ENCODE data around the gene RGS8. TPM values are rescaled to one million over a fixed set of nuclear protein-coding genes. Genes with fewer than 3 reads are reported as not detected.

RGS8 gene
- polyA plus RNA-seq, 2 donors = not detected

- Histone ChIP-seq H3K9me3 (ENCODE audit: control insufficient read depth in 2 of 2, insufficient read depth in 1 of 2, low read depth in 1 of 2, low read length in 1 of 2) (no peaks in the 10 kb centered on the region), H3K27ac (ENCODE audit: low read depth in 2 of 2, low read length in 1 of 2) (no peak overlapping the region), H3K4me1 (ENCODE audit: control insufficient read depth in 2 of 2, insufficient read depth in 2 of 2, low read length in 1 of 2) (peaks cover 4 to 5% of the 10 kb centered on the region in 2 donors), H3K27me3 (ENCODE audit: control insufficient read depth in 1 of 2, insufficient read depth in 2 of 2, low read length in 2 of 2) (no peaks in the 10 kb centered on the region), H3K36me3 (ENCODE audit: control insufficient read depth in 2 of 2, insufficient read depth in 2 of 2, low read length in 1 of 2) (no peaks in the 10 kb centered on the region), H3K4me3 (ENCODE audit: low read depth in 1 of 2, low read length in 2 of 2) (no peak overlapping the region)
- 60 to 64% methylated on average over 4 of the region's 4 CpGs for WGBS, 2 donors
These were observed 8.1 kb downstream of the RGS8 start for GRCh38 chr1:182676274-182676673.

DNA sequence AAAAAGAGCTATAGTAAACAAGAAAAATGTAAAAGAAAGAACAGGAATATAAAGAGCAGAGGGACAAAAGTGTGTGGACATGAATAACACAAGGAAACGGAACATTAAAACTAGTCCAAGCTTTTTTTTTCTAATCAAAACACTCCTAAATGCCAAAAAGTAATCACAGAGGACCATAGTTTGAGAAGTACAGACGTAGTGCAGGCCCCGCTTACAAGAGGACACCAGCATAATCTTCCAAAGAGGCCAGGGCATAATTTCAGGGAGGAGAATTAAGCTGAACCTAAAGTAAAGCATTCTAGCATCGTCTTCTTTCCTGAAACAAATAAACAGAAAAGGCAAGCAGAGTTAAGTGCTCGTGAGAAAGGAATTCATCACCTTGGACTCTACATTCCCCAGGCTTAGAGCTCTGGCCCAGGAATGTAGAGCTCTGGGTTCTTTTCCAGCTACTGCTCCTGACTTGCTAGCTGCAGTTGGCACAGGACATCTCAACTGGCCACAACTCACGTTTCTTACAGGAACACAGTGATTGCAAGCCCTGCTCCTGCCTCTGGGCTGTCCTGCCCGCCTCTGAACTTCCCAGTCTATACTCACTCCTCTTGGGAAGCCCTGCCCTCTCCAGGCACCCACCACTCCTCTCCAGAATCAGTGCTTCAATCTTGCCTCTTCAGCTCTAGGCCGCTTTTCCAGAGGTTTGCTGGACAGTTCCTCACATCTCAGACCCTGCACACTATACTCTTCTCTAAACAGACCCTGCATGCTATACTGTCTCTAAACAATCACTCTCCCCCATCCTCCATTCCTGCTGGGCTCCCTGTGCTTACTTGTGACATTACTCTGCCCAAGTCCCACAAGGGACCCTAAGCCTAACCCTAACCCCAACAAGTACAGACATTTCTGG lies 9.8 kb downstream of the RGS8 start:
- H3K27ac ChIP-seq (ENCODE audit: low read depth in 2 of 2, low read length in 1 of 2) = no peak overlapping the region
- H3K36me3 ChIP-seq (ENCODE audit: control insufficient read depth in 2 of 2, insufficient read depth in 2 of 2, low read length in 1 of 2) = no peaks in the 10 kb centered on the region
- H3K27me3 ChIP-seq (ENCODE audit: control insufficient read depth in 1 of 2, insufficient read depth in 2 of 2, low read length in 2 of 2) = no peaks in the 10 kb centered on the region
- H3K9me3 ChIP-seq (ENCODE audit: control insufficient read depth in 2 of 2, insufficient read depth in 1 of 2, low read depth in 1 of 2, low read length in 1 of 2) = no peaks in the 10 kb centered on the region
- no peak overlapping the region for H3K4me3 ChIP-seq (ENCODE audit: low read depth in 1 of 2, low read length in 2 of 2)
- H3K4me1 ChIP-seq (ENCODE audit: control insufficient read depth in 2 of 2, insufficient read depth in 2 of 2, low read length in 1 of 2) = peaks cover 2 to 4% of the 10 kb centered on the region in 2 donors
- WGBS, 2 donors = 56 to 61% methylated on average over 8 of the region's 8 CpGs

DNA sequence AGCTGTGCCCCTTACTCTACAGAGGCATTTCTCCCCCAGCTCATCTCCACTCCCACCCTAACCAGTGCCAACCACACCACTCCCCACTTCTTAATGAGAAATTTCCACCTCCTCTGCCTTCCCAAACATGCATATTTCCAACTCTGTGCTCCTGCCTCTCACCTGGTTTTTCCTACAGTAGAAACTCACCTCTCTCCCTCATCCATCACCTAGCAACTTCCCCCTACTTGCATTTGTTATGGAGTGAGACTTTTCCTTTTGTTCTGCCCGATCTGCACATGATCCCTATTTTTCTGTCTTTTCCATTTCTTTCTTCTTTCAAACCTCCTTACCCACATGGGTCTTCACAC lies 11.9 kb downstream of the RGS8 start:
- 48 to 66% methylated on average over 1 of the region's 1 CpG for WGBS, 2 donors
- H3K4me1 ChIP-seq (ENCODE audit: control insufficient read depth in 2 of 2, insufficient read depth in 2 of 2, low read length in 1 of 2) = peaks cover 2 to 4% of the 10 kb centered on the region in 2 donors
- no peak overlapping the region for H3K4me3 ChIP-seq (ENCODE audit: low read depth in 1 of 2, low read length in 2 of 2)
- H3K27me3 ChIP-seq (ENCODE audit: control insufficient read depth in 1 of 2, insufficient read depth in 2 of 2, low read length in 2 of 2) = no peaks in the 10 kb centered on the region
- no peaks in the 10 kb centered on the region for H3K36me3 ChIP-seq (ENCODE audit: control insufficient read depth in 2 of 2, insufficient read depth in 2 of 2, low read length in 1 of 2)
- H3K27ac ChIP-seq (ENCODE audit: low read depth in 2 of 2, low read length in 1 of 2) = no peak overlapping the region
- no peaks in the 10 kb centered on the region for H3K9me3 ChIP-seq (ENCODE audit: control insufficient read depth in 2 of 2, insufficient read depth in 1 of 2, low read depth in 1 of 2, low read length in 1 of 2)

- no peaks in the 10 kb centered on the region for H3K27me3 ChIP-seq (ENCODE audit: control insufficient read depth in 1 of 2, insufficient read depth in 2 of 2, low read length in 2 of 2)
- no peaks in the 10 kb centered on the region for H3K9me3 ChIP-seq (ENCODE audit: control insufficient read depth in 2 of 2, insufficient read depth in 1 of 2, low read depth in 1 of 2, low read length in 1 of 2)
- 35 to 41% methylated on average over 12 of the region's 12 CpGs for WGBS, 2 donors
- no peak overlapping the region for H3K27ac ChIP-seq (ENCODE audit: low read depth in 2 of 2, low read length in 1 of 2)
- no peaks in the 10 kb centered on the region for H3K36me3 ChIP-seq (ENCODE audit: control insufficient read depth in 2 of 2, insufficient read depth in 2 of 2, low read length in 1 of 2)
- no peak overlapping the region for H3K4me3 ChIP-seq (ENCODE audit: low read depth in 1 of 2, low read length in 2 of 2)
- peaks cover 2 to 4% of the 10 kb centered on the region in 2 donors for H3K4me1 ChIP-seq (ENCODE audit: control insufficient read depth in 2 of 2, insufficient read depth in 2 of 2, low read length in 1 of 2)
These were observed 12.5 kb downstream of the RGS8 start for GRCh38 chr1:182671750-182672486.

DNA sequence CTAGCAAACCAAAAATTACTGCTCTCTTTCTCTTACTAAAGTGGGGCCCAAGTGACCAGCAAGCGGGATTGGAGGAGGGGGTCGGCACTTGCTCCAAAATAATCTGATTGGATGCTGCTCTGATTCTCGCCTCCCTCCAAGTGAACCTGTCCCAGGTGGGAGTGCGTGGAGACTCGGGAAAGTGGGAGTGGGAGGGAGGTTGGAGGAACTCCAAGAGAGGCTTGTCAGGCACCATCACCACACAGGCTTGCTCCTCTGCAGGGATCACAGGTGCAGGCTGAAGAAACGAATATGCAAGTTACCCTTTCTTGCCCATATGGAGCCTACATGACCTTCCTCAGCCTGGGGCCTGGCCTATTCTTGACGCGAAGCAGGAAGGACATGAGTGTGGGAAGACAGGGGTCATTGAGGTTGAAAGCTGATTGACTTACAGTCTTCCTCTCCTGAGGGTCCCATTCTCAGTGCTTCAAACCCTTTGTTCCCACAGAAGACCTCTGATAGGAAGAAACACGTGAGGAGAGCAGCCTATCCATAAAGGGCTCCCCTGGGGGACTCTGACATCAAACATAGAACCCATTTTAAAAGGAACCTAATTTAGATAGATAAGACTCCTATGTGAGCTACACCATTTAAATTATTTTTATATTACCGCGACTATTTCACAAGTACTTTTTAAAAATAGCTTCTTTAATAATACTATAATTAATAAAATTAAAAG lies 14.2 kb downstream of the RGS8 start:
- Histone ChIP-seq H3K27ac (ENCODE audit: low read depth in 2 of 2, low read length in 1 of 2) (no peak overlapping the region), H3K4me1 (ENCODE audit: control insufficient read depth in 2 of 2, insufficient read depth in 2 of 2, low read length in 1 of 2) (peaks cover 2 to 4% of the 10 kb centered on the region in 2 donors), H3K36me3 (ENCODE audit: control insufficient read depth in 2 of 2, insufficient read depth in 2 of 2, low read length in 1 of 2) (no peaks in the 10 kb centered on the region), H3K9me3 (ENCODE audit: control insufficient read depth in 2 of 2, insufficient read depth in 1 of 2, low read depth in 1 of 2, low read length in 1 of 2) (no peaks in the 10 kb centered on the region), H3K4me3 (ENCODE audit: low read depth in 1 of 2, low read length in 2 of 2) (no peak overlapping the region), H3K27me3 (ENCODE audit: control insufficient read depth in 1 of 2, insufficient read depth in 2 of 2, low read length in 2 of 2) (no peaks in the 10 kb centered on the region)
- 87 to 93% methylated on average over 11 of the region's 11 CpGs for WGBS, 2 donors

DNA sequence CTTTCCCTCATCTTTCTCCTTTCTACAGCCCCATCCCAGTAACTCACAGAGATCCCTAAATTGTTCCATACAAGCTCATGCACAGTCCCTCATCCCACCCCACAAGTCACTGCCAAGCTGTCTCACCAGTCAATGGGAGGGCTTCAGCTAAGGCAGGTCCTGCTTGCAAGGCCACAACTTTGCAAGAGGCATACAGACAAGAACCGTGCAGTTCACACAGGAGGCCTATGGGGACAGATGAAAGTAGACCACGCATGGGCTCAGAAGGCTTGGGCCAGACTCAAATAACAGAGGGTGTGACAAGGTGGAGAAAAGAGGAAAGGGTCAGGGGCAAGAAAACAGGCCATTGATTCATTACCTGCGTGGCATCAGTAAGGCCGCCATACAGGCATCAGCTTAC lies 15.1 kb downstream of the RGS8 start:
- H3K36me3 ChIP-seq (ENCODE audit: control insufficient read depth in 2 of 2, insufficient read depth in 2 of 2, low read length in 1 of 2) = no peaks in the 10 kb centered on the region
- no peaks in the 10 kb centered on the region for H3K27me3 ChIP-seq (ENCODE audit: control insufficient read depth in 1 of 2, insufficient read depth in 2 of 2, low read length in 2 of 2)
- H3K9me3 ChIP-seq (ENCODE audit: control insufficient read depth in 2 of 2, insufficient read depth in 1 of 2, low read depth in 1 of 2, low read length in 1 of 2) = no peaks in the 10 kb centered on the region
- H3K4me1 ChIP-seq (ENCODE audit: control insufficient read depth in 2 of 2, insufficient read depth in 2 of 2, low read length in 1 of 2) = peaks cover 0 to 2% of the 10 kb centered on the region in 2 donors
- WGBS, 2 donors = 92 to 96% methylated on average over 4 of the region's 4 CpGs
- H3K27ac ChIP-seq (ENCODE audit: low read depth in 2 of 2, low read length in 1 of 2) = no peak overlapping the region
- no peak overlapping the region for H3K4me3 ChIP-seq (ENCODE audit: low read depth in 1 of 2, low read length in 2 of 2)

DNA sequence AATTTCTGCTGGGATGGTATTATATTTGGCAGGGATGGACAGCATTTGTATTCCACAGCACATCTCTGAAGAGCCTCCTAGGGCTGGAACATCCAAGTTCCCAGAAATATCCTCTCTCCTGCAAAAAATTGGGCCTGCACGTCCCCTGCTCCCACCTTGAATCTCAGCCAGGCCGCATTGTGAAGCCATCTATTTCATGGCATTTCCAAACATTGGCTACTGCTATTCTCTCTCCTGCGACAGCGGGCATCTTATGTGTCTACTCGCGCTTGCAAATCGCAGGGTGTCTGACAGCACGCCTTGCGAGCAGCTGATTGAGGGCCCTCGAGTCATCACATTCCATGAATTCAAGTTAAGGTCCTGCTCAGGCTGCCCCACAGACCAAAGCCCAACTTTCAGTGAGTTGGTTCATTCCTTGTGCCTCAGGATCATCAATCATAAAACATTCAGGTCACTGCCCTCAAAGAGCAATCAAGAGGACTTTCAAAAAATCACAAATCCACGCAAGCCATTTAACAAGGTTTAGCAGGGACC lies 15.8 kb downstream of the RGS8 start:
- H3K36me3 ChIP-seq (ENCODE audit: control insufficient read depth in 2 of 2, insufficient read depth in 2 of 2, low read length in 1 of 2) = no peaks in the 10 kb centered on the region
- H3K4me3 ChIP-seq (ENCODE audit: low read depth in 1 of 2, low read length in 2 of 2) = no peak overlapping the region
- no peak overlapping the region for H3K27ac ChIP-seq (ENCODE audit: low read depth in 2 of 2, low read length in 1 of 2)
- H3K27me3 ChIP-seq (ENCODE audit: control insufficient read depth in 1 of 2, insufficient read depth in 2 of 2, low read length in 2 of 2) = no peaks in the 10 kb centered on the region
- no peaks in the 10 kb centered on the region for H3K4me1 ChIP-seq (ENCODE audit: control insufficient read depth in 2 of 2, insufficient read depth in 2 of 2, low read length in 1 of 2)
- WGBS, 2 donors = 94 to 96% methylated on average over 11 of the region's 11 CpGs
- no peaks in the 10 kb centered on the region for H3K9me3 ChIP-seq (ENCODE audit: control insufficient read depth in 2 of 2, insufficient read depth in 1 of 2, low read depth in 1 of 2, low read length in 1 of 2)

DNA sequence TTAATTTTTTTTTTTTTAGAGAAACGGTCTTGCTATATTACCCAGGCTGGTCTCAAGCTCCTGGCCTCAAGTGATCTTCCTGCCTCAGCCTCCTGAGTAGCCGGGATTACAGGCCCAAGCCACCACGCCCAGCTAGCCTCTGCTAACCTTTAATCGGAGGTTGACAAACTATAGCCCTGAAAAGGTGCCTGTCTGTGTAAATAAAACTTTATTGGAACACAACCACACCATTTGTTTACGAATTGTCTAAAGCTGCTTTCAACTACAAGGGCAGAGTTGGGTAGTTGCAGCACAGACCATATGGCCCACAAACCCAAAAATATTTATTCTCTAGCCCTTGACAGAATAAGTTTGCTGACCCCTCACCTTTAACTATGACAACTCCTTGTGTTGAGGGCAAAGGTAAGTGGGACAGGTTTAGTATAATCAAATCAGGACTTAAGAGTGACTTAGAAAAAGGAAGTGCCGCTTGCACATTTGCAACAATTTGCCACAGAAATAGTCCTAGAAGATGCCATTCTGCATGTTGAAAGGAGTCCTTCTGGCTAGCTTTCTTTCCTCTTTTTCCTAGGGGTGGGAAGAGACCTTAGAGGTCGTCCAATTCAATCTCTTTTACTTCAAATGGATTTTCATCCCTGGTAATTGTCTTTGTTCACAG lies 16.4 kb downstream of the RGS8 start:
- H3K36me3 ChIP-seq (ENCODE audit: control insufficient read depth in 2 of 2, insufficient read depth in 2 of 2, low read length in 1 of 2) = no peaks in the 10 kb centered on the region
- H3K9me3 ChIP-seq (ENCODE audit: control insufficient read depth in 2 of 2, insufficient read depth in 1 of 2, low read depth in 1 of 2, low read length in 1 of 2) = no peaks in the 10 kb centered on the region
- no peak overlapping the region for H3K4me3 ChIP-seq (ENCODE audit: low read depth in 1 of 2, low read length in 2 of 2)
- 87 to 90% methylated on average over 7 of the region's 7 CpGs for WGBS, 2 donors
- H3K27me3 ChIP-seq (ENCODE audit: control insufficient read depth in 1 of 2, insufficient read depth in 2 of 2, low read length in 2 of 2) = no peaks in the 10 kb centered on the region
- H3K4me1 ChIP-seq (ENCODE audit: control insufficient read depth in 2 of 2, insufficient read depth in 2 of 2, low read length in 1 of 2) = no peaks in the 10 kb centered on the region
- H3K27ac ChIP-seq (ENCODE audit: low read depth in 2 of 2, low read length in 1 of 2) = no peak overlapping the region

GRCh38 chr1:182666706-182667105 lies 17.7 kb downstream of the RGS8 start:
- 71% methylated on average over 9 of the region's 9 CpGs for WGBS, 2 donors
- H3K4me1 ChIP-seq (ENCODE audit: control insufficient read depth in 2 of 2, insufficient read depth in 2 of 2, low read length in 1 of 2) = no peaks in the 10 kb centered on the region

More at GRCh38 chr1:182666706-182667105, 17.7 kb downstream of the RGS8 start:
- Histone ChIP-seq H3K36me3 (ENCODE audit: control insufficient read depth in 2 of 2, insufficient read depth in 2 of 2, low read length in 1 of 2) (no peaks in the 10 kb centered on the region), H3K9me3 (ENCODE audit: control insufficient read depth in 2 of 2, insufficient read depth in 1 of 2, low read depth in 1 of 2, low read length in 1 of 2) (no peaks in the 10 kb centered on the region), H3K27ac (ENCODE audit: low read depth in 2 of 2, low read length in 1 of 2) (no peak overlapping the region), H3K4me3 (ENCODE audit: low read depth in 1 of 2, low read length in 2 of 2) (no peak overlapping the region), H3K27me3 (ENCODE audit: control insufficient read depth in 1 of 2, insufficient read depth in 2 of 2, low read length in 2 of 2) (no peaks in the 10 kb centered on the region)
